K562 (cell line): ENCODE results near the gene PURA. TPM values are rescaled to one million over a fixed set of nuclear protein-coding genes. Genes with fewer than 3 reads are reported as not detected.
A peak's percentile ranks its signal among the peaks of the same experiment; 100 is the strongest.

ENCODE experiments used
- ETV1 ChIP-seq: fragments of 450-650 bp; conservative IDR thresholded peaks from 2 replicates; pipeline ENCODE4 v1.6.1; 2016; ENCODE audit warnings: missing genetic modification characterization, control low read depth, low read depth, missing compliant biosample characterization
- FOXA3 ChIP-seq, 2 experiments: fragments of 450-650 bp in 1 of 2; sonication (generic) in 1 of 2; formaldehyde crosslinking; IDR thresholded peaks in 1 of 2; conservative IDR thresholded peaks in 1 of 2; 2 replicates each; pipeline versions ENCODE4 v1.4.0 to v1.8.0; 2020 to 2022; ENCODE audit warnings: mild to moderate bottlenecking in 2 of 2, missing genetic modification reagents in 1 of 2
- GATAD2A ChIP-seq: fragments of 450-650 bp; IDR thresholded peaks from 2 replicates; pipeline ENCODE4 v1.6.1; 2017
- KDM1A ChIP-seq, 2 experiments: fragments of 450-650 bp; IDR thresholded peaks; 2 replicates each; pipeline ENCODE4 v1.6.1; 2016; ENCODE audit warnings: mild to moderate bottlenecking in 2 of 2
- KDM5B ChIP-seq: fragments of 200-600 bp; sonication (generic); IDR thresholded peaks from 2 replicates; pipeline ENCODE4 v1.6.1; 2012; ENCODE audit warnings: low read depth, mild to moderate bottlenecking, moderate library complexity, low read length, control low read depth, inconsistent platforms; ENCODE audit not compliant: insufficient replicate concordance
- MYC ChIP-seq, 2 experiments: fragments of 250-450 bp in 1 of 2; sonication (Bioruptor Pico) in 1 of 2; IDR thresholded peaks; 2 replicates each; pipeline versions ENCODE4 v1.5.1 to v1.6.1; 2012 to 2021; ENCODE audit warnings: low read depth in 2 of 2, borderline replicate concordance in 1 of 2, improper control_type of control experiment in 1 of 2, low read length in 1 of 2, mild to moderate bottlenecking in 1 of 2, moderate library complexity in 1 of 2
- RBBP5 ChIP-seq: fragments of 200-600 bp; sonication (generic); IDR thresholded peaks from 2 replicates; pipeline ENCODE4 v1.6.1; 2012; ENCODE audit warnings: borderline replicate concordance, mild to moderate bottlenecking, low read length, control low read depth, inconsistent platforms; ENCODE audit not compliant: insufficient read depth, poor library complexity, severe bottlenecking
- SAP30 ChIP-seq: fragments of 200-600 bp; sonication (generic); IDR thresholded peaks from 2 replicates; pipeline ENCODE4 v1.6.1; 2012; ENCODE audit warnings: borderline replicate concordance, low read depth, mild to moderate bottlenecking, moderate library complexity, low read length, control low read depth, inconsistent platforms; ENCODE audit not compliant: insufficient read depth, poor library complexity, severe bottlenecking
- SOX6 ChIP-seq: fragments of 450-650 bp; IDR thresholded peaks from 2 replicates; pipeline ENCODE4 v1.6.1; 2014; ENCODE audit warnings: mild to moderate bottlenecking
- ZNF134 ChIP-seq: fragments of 250-450 bp; sonication (Bioruptor Pico); conservative IDR thresholded peaks from 2 replicates; pipeline ENCODE4 v1.4.0; 2020
- ZNF384 ChIP-seq: IDR thresholded peaks from 2 replicates; pipeline ENCODE4 v1.6.1; 2012; ENCODE audit warnings: low read depth, low read length, improper control_type of control experiment
- ZNF79 ChIP-seq: fragments of 250-450 bp; sonication (Bioruptor Pico); IDR thresholded peaks from 2 replicates; pipeline ENCODE4 v1.4.0; 2020; ENCODE audit warnings: low read depth, mild to moderate bottlenecking, moderate library complexity
- polyA plus RNA-seq, 8 experiments: library from polyadenylated mRNA; depleted of rRNA in 4 of 8; stranded (reverse) in 5 of 8; unstranded in 3 of 8; fragments of >200 nt; fragmentation: Nextera tagmentation in 2 of 8; fragmentation: Illumina TruSeq in 1 of 8; extraction: Ambion mirVana in 2 of 8; extraction: Trizol in 1 of 8; gene quantifications; 2 replicates each; pipeline versions ENCODE4 v1.2.1 to v1.2.3, GENCODE V29; 2011 to 2014; ENCODE audit warnings: inconsistent platforms in 1 of 8, missing spikeins in 1 of 8
- total RNA-seq, 7 experiments: library from RNA; depleted of rRNA in 6 of 7; stranded (reverse); fragments of >200 nt in 6 of 7; fragmentation: Illumina TruSeq in 2 of 7; extraction: Trizol in 2 of 7; gene quantifications; 2 replicates each; pipeline versions ENCODE4 v1.2.1 to v1.2.3, GENCODE V29; 2011 to 2021; ENCODE audit warnings: low replicate concordance in 1 of 7
- TF ChIP-seq, protein P1 (sequence below): IDR thresholded peaks from 2 replicates; pipeline ENCODE4 v1.6.1; 2014; ENCODE audit warnings: antibody characterized with exemption
- TF ChIP-seq, protein P2 (sequence below): fragments of 200-800 bp; sonication (Bioruptor generic); IDR thresholded peaks from 2 replicates; pipeline ENCODE4 v1.6.1; 2017; ENCODE audit warnings: missing genetic modification characterization, missing compliant biosample characterization
- TF ChIP-seq, protein P3 (sequence below), 2 experiments: IDR thresholded peaks; 2 replicates each; pipeline ENCODE4 v1.6.1; 2011; ENCODE audit warnings: borderline replicate concordance in 1 of 2, control low read depth in 1 of 2, low read depth in 1 of 2, low read length in 1 of 2, mild to moderate bottlenecking in 1 of 2, mixed read lengths in 1 of 2, moderate library complexity in 1 of 2; ENCODE audit not compliant: insufficient read depth in 1 of 2, insufficient read length in 1 of 2, poor library complexity in 1 of 2, severe bottlenecking in 1 of 2; ENCODE audit errors: extremely low read depth in 1 of 2
- TF ChIP-seq, protein P4 (sequence below): fragments of 450-650 bp; IDR thresholded peaks from 2 replicates; pipeline ENCODE4 v1.6.1; 2016; ENCODE audit warnings: low read depth, mild to moderate bottlenecking, moderate library complexity

Gene PURA
- total and polyA plus RNA-seq, 9 of the 15 experiments (the other 6 are each of a cell fraction or from before 2014, with no cell fraction given) = 3.2 to 11.1 (median 5.4) TPM

DNA sequence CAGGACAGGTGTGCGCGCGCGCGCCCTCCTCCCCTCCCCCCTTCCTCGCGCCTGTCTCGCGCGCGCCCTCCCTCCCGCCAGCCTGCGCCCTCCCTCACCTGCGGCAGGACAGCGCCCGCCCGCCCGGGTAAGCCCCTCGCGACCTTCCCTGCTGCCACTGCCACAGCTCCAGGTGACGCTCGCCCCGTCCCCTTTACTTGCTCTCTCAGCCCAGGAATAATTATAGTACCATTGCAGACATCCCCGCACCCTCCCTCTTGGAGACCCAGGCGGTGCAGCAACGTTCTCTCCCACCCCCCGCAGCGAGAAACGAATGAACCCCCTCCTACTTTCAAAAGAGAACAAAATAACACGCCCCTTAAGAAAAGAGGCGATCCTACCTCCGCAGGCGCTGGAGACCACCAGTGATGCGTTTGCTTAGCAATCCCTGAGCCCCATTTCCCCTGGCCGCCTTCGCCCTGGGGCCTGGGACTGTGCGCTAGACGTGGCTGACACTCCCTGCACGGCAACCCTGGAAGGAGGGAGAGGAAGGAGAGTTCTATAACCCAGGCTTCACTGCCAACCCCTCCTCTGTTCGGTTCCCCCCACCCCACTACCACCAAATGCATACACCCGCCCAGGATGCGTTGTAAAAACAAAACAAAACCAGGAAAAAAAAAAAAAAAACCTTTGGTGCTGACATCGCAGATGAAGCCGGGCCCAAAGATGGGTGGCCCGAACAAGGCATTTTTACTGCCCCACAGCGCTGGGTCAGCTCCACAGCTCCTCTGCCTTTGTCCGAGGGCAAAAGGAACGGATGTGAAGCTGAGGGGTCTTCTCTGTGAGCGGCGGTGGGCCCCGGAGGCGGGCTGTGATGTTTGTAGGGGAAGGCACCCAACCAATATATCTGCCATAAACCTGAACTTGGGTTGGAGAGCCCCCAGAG lies 5.6 kb upstream of the PURA start (continued):
- no peak for TF ChIP-seq FOXA3 (CRISPR knock-in tag; conservative IDR thresholded peaks at IDR 0.05 in 1 of 2, IDR thresholded peaks at IDR 0.05 in 1 of 2)
- no peak for TF ChIP-seq SOX6
- peak in 1 of 2 experiments; percentile 62; a peak in 1 of 4 replicates for TF ChIP-seq KDM1A (IDR thresholded peaks at IDR 0.05)
- peak; percentile 44; the same call in 1 of the 2 replicates for TF ChIP-seq ZNF384
- peak; percentile 25 for TF ChIP-seq KDM5B
- peak; percentile 47 for TF ChIP-seq SAP30
- no peak for TF ChIP-seq ZNF79
- TF ChIP-seq, protein P1, sequence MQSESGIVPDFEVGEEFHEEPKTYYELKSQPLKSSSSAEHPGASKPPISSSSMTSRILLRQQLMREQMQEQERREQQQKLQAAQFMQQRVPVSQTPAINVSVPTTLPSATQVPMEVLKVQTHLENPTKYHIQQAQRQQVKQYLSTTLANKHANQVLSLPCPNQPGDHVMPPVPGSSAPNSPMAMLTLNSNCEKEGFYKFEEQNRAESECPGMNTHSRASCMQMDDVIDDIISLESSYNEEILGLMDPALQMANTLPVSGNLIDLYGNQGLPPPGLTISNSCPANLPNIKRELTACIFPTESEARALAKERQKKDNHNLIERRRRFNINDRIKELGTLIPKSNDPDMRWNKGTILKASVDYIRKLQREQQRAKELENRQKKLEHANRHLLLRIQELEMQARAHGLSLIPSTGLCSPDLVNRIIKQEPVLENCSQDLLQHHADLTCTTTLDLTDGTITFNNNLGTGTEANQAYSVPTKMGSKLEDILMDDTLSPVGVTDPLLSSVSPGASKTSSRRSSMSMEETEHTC = peak; percentile 2; the same call in 1 of the 2 replicates
- TF ChIP-seq, protein P2, sequence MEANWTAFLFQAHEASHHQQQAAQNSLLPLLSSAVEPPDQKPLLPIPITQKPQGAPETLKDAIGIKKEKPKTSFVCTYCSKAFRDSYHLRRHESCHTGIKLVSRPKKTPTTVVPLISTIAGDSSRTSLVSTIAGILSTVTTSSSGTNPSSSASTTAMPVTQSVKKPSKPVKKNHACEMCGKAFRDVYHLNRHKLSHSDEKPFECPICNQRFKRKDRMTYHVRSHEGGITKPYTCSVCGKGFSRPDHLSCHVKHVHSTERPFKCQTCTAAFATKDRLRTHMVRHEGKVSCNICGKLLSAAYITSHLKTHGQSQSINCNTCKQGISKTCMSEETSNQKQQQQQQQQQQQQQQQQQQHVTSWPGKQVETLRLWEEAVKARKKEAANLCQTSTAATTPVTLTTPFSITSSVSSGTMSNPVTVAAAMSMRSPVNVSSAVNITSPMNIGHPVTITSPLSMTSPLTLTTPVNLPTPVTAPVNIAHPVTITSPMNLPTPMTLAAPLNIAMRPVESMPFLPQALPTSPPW = peak; percentile 46
- 0 out of 2 replicates have a peak, but pooled peaks have one; percentile 6 for TF ChIP-seq ETV1 (tag)
- TF ChIP-seq, protein P3, sequence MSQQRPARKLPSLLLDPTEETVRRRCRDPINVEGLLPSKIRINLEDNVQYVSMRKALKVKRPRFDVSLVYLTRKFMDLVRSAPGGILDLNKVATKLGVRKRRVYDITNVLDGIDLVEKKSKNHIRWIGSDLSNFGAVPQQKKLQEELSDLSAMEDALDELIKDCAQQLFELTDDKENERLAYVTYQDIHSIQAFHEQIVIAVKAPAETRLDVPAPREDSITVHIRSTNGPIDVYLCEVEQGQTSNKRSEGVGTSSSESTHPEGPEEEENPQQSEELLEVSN (IDR thresholded peaks at IDR 0.05; ENCODE audit: borderline replicate concordance in 1 of 2, extremely low read depth in 1 of 2, insufficient read depth in 1 of 2, insufficient read length in 1 of 2, low read depth in 1 of 2, low read length in 1 of 2, poor library complexity in 1 of 2, severe bottlenecking in 1 of 2) = peak; percentile 7 to 19
- TF ChIP-seq ZNF134 (CRISPR knock-in tag) = no peak
- peak; percentile 46; the same call in 1 of the 2 replicates for TF ChIP-seq GATAD2A
- TF ChIP-seq RBBP5 = peak; percentile 78
- no peak for TF ChIP-seq MYC (IDR thresholded peaks at IDR 0.05; ENCODE audit: low read depth, low read length)
- TF ChIP-seq MYC (CRISPR knock-in tag; IDR thresholded peaks at IDR 0.05; ENCODE audit: borderline replicate concordance, low read depth) = no peak
- TF ChIP-seq, protein P4, sequence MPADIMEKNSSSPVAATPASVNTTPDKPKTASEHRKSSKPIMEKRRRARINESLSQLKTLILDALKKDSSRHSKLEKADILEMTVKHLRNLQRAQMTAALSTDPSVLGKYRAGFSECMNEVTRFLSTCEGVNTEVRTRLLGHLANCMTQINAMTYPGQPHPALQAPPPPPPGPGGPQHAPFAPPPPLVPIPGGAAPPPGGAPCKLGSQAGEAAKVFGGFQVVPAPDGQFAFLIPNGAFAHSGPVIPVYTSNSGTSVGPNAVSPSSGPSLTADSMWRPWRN = no peak
